VCaP (cell line): ENCODE measurements around the gene RNASE11.
"Not testable (repeated sequence)": the region's sequence is repeated elsewhere in the genome, so short reads cannot be mapped to it uniquely, and the experiment has no call there.

Experiments
- H3K27ac ChIP-seq: fragments of 450-650 bp; 2 replicates; pipeline ENCODE4 v1.5.1; 2017
- CTCF ChIP-seq: fragments of 450-650 bp; conservative IDR thresholded peaks from 2 replicates; pipeline ENCODE4 v1.5.1; 2017; ENCODE audit warnings: mild to moderate bottlenecking, moderate library complexity

RNASE11 gene

DNA sequence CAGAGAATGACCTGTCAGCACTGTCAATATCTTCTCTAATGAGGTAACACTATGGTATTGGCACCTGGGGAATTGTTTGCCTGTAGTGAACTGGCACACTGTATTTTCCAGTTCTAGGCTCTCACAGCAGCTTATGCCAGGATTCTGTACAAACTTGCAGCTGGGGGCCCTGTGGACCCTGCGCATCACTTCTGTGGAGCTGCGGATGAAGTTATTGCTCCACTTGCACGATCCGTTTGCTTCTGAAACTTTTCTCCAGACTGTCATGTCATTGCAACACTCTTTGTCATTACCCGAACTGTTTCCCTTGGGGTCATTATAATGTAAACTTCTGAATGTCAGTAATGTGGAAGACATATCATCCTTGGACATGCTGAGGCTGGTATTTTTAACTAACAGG lies 3.9 kb downstream of the RNASE11 start:
- no peak overlapping the region for H3K27ac ChIP-seq
- no peak for TF ChIP-seq CTCF

GRCh38 chr14:20583142-20583541 lies 4.7 kb downstream of the RNASE11 start:
- TF ChIP-seq CTCF, result no peak

GRCh38 chr14:20580242-20580641 lies 7.6 kb downstream of the RNASE11 start:
- H3K27ac ChIP-seq, result no peak overlapping the region
- no peak for TF ChIP-seq CTCF

More at GRCh38 chr14:20583142-20583541, 4.7 kb downstream of the RNASE11 start:
- H3K27ac ChIP-seq, result no peak overlapping the region

GRCh38 chr14:20578784-20579502 lies 8.9 kb downstream of the RNASE11 start:
- H3K27ac ChIP-seq, result no peak overlapping the region
- TF ChIP-seq CTCF, result no peak

GRCh38 chr14:20578325-20578724 lies 9.5 kb downstream of the RNASE11 start:
- H3K27ac ChIP-seq, result no peak overlapping the region
- no peak for TF ChIP-seq CTCF

- H3K27ac ChIP-seq, result not testable (repeated sequence)
Measured at GRCh38 chr14:20572382-20572990, 15.3 kb downstream of the RNASE11 start.

DNA sequence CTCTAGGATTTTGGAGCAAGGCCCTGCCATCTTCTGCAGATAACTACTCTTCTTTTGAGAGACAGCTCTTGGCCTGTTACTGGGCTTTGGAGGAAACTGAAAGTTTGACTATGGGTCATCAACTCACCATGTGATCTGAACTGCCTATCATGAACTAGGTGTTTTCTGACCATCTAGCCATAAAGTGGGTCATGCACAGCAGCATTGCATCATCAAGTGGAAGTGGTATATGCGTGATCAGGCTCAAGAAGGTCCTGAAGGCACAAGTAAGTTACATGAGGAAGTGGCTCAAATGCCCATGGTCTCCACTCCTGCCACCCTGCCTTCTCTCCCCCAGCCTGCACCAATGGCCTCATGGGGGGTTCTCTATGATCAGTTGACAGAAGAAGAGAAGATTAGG lies 17.1 kb downstream of the RNASE11 start:
- H3K27ac ChIP-seq, result not testable (repeated sequence)

DNA sequence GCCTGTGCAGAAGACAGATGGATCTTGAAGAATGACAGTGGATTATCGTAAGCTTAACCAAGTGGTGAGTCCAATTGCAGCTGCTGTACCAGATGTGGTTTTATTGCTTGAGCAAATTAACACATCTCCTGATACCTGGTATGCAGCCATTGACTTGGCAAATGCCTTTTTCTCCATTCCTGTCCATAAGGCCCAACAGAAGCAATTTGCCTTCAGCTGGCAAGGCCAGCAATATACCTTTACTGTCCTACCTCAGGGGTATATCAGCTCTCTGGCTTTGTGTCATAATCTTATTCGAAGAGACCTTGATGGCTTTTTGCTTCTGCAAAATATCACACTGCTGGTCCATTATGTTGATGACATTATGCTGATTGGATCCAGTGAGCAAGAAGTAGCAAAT lies 17.9 kb downstream of the RNASE11 start:
- H3K27ac ChIP-seq, result not testable (repeated sequence)

- no peak for TF ChIP-seq CTCF
- H3K27ac ChIP-seq, result no peak overlapping the region
Measured at GRCh38 chr14:20569066-20569465, 18.7 kb downstream of the RNASE11 start.
